Endothelial cell of umbilical vein (primary cell): ENCODE results near the gene MRPL16. TPM values are rescaled to one million over a fixed set of nuclear protein-coding genes. Genes with fewer than 3 reads are reported as not detected.

ENCODE experiments used
- BruUV-seq: library from RNA; stranded (reverse); fragments of 400-500 nt; replicated peaks from 2 replicates; lab custom pipeline; 2021; lab: Mats Ljungman, UMichigan
- CTCF ChIA-PET: fragments of 300-600, 350-600 bp; sonication (Branson Sonifier 250); formaldehyde crosslinking; loops from one replicate; lab custom pipeline; 2021; ENCODE audit warnings: antibody characterized with exemption, inconsistent platforms; lab: Charles Lee
- POLR2A ChIA-PET: fragments of 300-600, 350-600 bp; sonication (Branson Sonifier 250); formaldehyde crosslinking; loops from one replicate; lab custom pipeline; 2021; ENCODE audit warnings: antibody characterized with exemption, inconsistent platforms; lab: Charles Lee
- DNase-seq: peaks from one replicate; pipeline ENCODE4 v3.0.0-alpha.2; 2011; ENCODE audit warnings: low read depth, low spot score
- FAIRE-seq: peaks from 2 replicates; lab custom pipeline; 2011; peaks lifted over from hg19 to GRCh38; lab: Jason Lieb, UNC
- H2AFZ ChIP-seq: 2 replicates; pipeline ENCODE4 v1.6.0; 2012; ENCODE audit warnings: low read depth, low read length, control low read depth, inconsistent platforms
- H3K27ac ChIP-seq: 2 replicates; pipeline ENCODE4 v1.5.1; 2011; ENCODE audit warnings: low read depth, mild to moderate bottlenecking, control low read depth, low read length, moderate library complexity; ENCODE audit not compliant: insufficient read depth
- H3K27me3 ChIP-seq, 2 experiments: 2 replicates each; pipeline versions ENCODE4 v1.6.0 to v1.6.1; 2011; ENCODE audit warnings: low read length in 2 of 2, mixed read lengths in 1 of 2; ENCODE audit not compliant: control insufficient read depth in 2 of 2, insufficient read depth in 2 of 2
- H3K36me3 ChIP-seq, 2 experiments: 2 replicates in 1 of 2; 3 replicates in 1 of 2; pipeline ENCODE4 v1.5.1; 2011; ENCODE audit warnings: low read length in 2 of 2, mild to moderate bottlenecking in 1 of 2, moderate library complexity in 1 of 2; ENCODE audit not compliant: control insufficient read depth in 2 of 2, insufficient read depth in 2 of 2; ENCODE audit errors: extremely low read depth in 1 of 2
- H3K4me1 ChIP-seq: 3 replicates; pipeline ENCODE4 v1.5.1; 2011; ENCODE audit warnings: mild to moderate bottlenecking, low read length; ENCODE audit not compliant: control insufficient read depth, insufficient read depth; ENCODE audit errors: extremely low read depth
- H3K4me2 ChIP-seq: 2 replicates; pipeline ENCODE4 v1.6.1; 2011; ENCODE audit warnings: low read length, control low read depth, mixed read lengths; ENCODE audit not compliant: insufficient read depth
- H3K4me3 ChIP-seq, 3 experiments: fragments of 200-600 bp in 1 of 3; sonication (generic), shearing (Covaris generic) in 1 of 3; replicated peaks in 1 of 3; 2 replicates each; pipeline ENCODE4 v1.5.1; 2011 to 2016; ENCODE audit warnings: control low read depth in 3 of 3, low read length in 3 of 3, mild to moderate bottlenecking in 2 of 3, inconsistent platforms in 1 of 3, low read depth in 1 of 3, moderate library complexity in 1 of 3; ENCODE audit not compliant: insufficient read depth in 1 of 3
- H3K79me2 ChIP-seq: 2 replicates; pipeline ENCODE4 v1.6.0; 2012; ENCODE audit warnings: low read length, inconsistent platforms; ENCODE audit not compliant: control insufficient read depth, insufficient read depth
- H3K9ac ChIP-seq: replicated peaks from 2 replicates; pipeline ENCODE3; 2011; ENCODE audit warnings: low read length, control low read depth; ENCODE audit not compliant: insufficient read depth; ENCODE audit errors: extremely low read depth
- H3K9me1 ChIP-seq: replicated peaks from 3 replicates; pipeline ENCODE4 v1.6.0; 2011; ENCODE audit warnings: mild to moderate bottlenecking, low read length; ENCODE audit not compliant: control insufficient read depth, insufficient read depth; ENCODE audit errors: extremely low read depth
- H3K9me3 ChIP-seq: replicated peaks from 2 replicates; pipeline ENCODE4 v1.5.1; 2012; ENCODE audit warnings: low read length, inconsistent platforms; ENCODE audit not compliant: control insufficient read depth, insufficient read depth
- H4K20me1 ChIP-seq: replicated peaks from 2 replicates; pipeline ENCODE3; 2011; ENCODE audit warnings: mild to moderate bottlenecking, low read length; ENCODE audit not compliant: control insufficient read depth, insufficient read depth; ENCODE audit errors: extremely low read depth
- EZH2 ChIP-seq: IDR thresholded peaks from 2 replicates; pipeline ENCODE4 v1.6.1; 2012; ENCODE audit warnings: borderline replicate concordance, low read depth, mild to moderate bottlenecking, moderate library complexity, low read length, inconsistent platforms; ENCODE audit not compliant: severe bottlenecking
- FOS ChIP-seq: IDR thresholded peaks from 2 replicates; pipeline ENCODE4 v1.6.1; 2011; ENCODE audit warnings: mild to moderate bottlenecking, low read length, moderate library complexity, borderline replicate concordance; ENCODE audit not compliant: insufficient read depth
- GATA2 ChIP-seq: IDR thresholded peaks from 2 replicates; pipeline ENCODE4 v1.7.0; 2011; ENCODE audit warnings: low read depth, mild to moderate bottlenecking, moderate library complexity, mixed read lengths, low read length; ENCODE audit not compliant: insufficient read length, insufficient read depth
- JUN ChIP-seq: IDR thresholded peaks from 2 replicates; pipeline ENCODE4 v1.6.1; 2011; ENCODE audit warnings: borderline replicate concordance, low read depth; ENCODE audit not compliant: insufficient read length, insufficient read depth
- MYC ChIP-seq: IDR thresholded peaks from one replicate; pipeline ENCODE4 v1.6.1; 2011; ENCODE audit warnings: mild to moderate bottlenecking, low read depth, low read length
- POLR2A ChIP-seq: IDR thresholded peaks from 2 replicates; pipeline ENCODE4 v1.6.1; 2012; ENCODE audit warnings: low read depth, mild to moderate bottlenecking, control low read depth, low read length
- POLR2AphosphoS5 ChIP-seq: IDR thresholded peaks from 2 replicates; pipeline ENCODE4 v1.6.1; 2012; ENCODE audit warnings: low read depth, mild to moderate bottlenecking, control low read depth, low read length, moderate library complexity; ENCODE audit not compliant: insufficient read depth
- dilution Hi-C: fragments of 300-500 bp; cut with MboI; formaldehyde crosslinking; loops from one replicate; pipeline ENCODE4 v1.15.0; 2019; ENCODE audit warnings: low sequenced_read_pairs; ENCODE audit not compliant: extremely low pct_ligation_motif_present
- intact Hi-C: fragments of 100-400 bp; cut with micrococcal nuclease; formaldehyde crosslinking; loops from one replicate; pipeline ENCODE4 v1.10.0; 2022
- polyA plus RNA-seq, 4 experiments: library from polyadenylated mRNA; depleted of rRNA in 3 of 4; stranded (reverse) in 3 of 4; unstranded in 1 of 4; fragments of >200 nt; gene quantifications; 2 replicates each; pipeline versions ENCODE4 v1.2.1 to v1.2.3, GENCODE V29; 2011 to 2012; ENCODE audit warnings: missing spikeins in 1 of 4
- total RNA-seq: library from RNA; stranded (reverse); gene quantifications from 2 replicates; pipeline ENCODE4 v1.2.3, GENCODE V29; 2021
- TF ChIP-seq, protein P1 (sequence below), 2 donors: IDR thresholded peaks; 1 replicate in 1 of 2; 2 replicates in 1 of 2; pipeline ENCODE4 v1.5.1; 2011; ENCODE audit warnings: low read length in 2 of 2, mild to moderate bottlenecking in 2 of 2, moderate library complexity in 2 of 2, control low read depth in 1 of 2, inconsistent platforms in 1 of 2, low read depth in 1 of 2; ENCODE audit not compliant: insufficient read depth in 1 of 2; ENCODE audit errors: extremely low read depth in 1 of 2
- TF ChIP-seq, protein P2 (sequence below): IDR thresholded peaks from 2 replicates; pipeline ENCODE4 v1.6.1; 2011; ENCODE audit not compliant: insufficient read depth, insufficient read length

MRPL16 gene
- total and polyA plus RNA-seq, 2 donors (not counting 3 experiments of a cell fraction or from before 2014, with no cell fraction given) = 63.9 to 84.0 TPM

DNA sequence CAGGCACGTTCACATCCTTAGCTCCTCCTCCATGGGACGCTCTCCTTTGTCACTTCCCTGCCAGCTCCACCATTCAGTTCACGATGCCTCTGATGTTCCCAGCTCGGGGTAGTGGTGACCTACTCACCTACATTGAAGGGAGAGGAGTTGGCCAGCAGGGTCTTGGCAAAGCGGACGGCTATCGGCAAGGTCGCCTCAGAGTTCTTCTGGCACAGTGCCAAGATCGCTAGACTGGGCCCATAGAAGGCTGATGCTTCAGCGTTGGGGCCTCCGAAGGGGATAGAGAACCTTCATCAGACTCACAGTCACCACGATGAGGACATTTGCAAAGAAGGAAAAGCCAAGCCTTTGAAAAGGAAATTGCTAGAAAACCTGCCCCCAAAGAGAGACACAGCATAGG lies 31.7 kb upstream of the MRPL16 start:
- ChIA-PET CTCF (interaction anchor here (1.8 kb wide), 1 partner anchor 77 kb away, joined by 7 read pairs; no protein-coding TSS in a partner anchor), POLR2A (no interaction called here)
- Histone ChIP-seq H3K79me2 (no peaks in the 10 kb centered on the region), H3K9me1 (no peaks in the 10 kb centered on the region), H3K27ac (no peak overlapping the region), H3K27me3 (peaks cover 0 to 2% of the 10 kb centered on the region in 2 experiments), H3K9me3 (no peaks in the 10 kb centered on the region), H2AFZ (no peak overlapping the region), H4K20me1 (no peaks in the 10 kb centered on the region), H3K4me2 (no peak overlapping the region), H3K9ac (no peak overlapping the region), H3K4me1 (no peaks in the 10 kb centered on the region), H3K4me3 (no peak overlapping the region), H3K36me3 (no peaks in the 10 kb centered on the region)
- DNase-seq (no peak), FAIRE-seq (no peak)
- TF ChIP-seq MYC = no peak
- no peak for TF ChIP-seq GATA2
- TF ChIP-seq FOS = no peak
- intact Hi-C loops = no loop called here
- no TSS peak for BruUV-seq
- dilution Hi-C loops = no loop called here

DNA sequence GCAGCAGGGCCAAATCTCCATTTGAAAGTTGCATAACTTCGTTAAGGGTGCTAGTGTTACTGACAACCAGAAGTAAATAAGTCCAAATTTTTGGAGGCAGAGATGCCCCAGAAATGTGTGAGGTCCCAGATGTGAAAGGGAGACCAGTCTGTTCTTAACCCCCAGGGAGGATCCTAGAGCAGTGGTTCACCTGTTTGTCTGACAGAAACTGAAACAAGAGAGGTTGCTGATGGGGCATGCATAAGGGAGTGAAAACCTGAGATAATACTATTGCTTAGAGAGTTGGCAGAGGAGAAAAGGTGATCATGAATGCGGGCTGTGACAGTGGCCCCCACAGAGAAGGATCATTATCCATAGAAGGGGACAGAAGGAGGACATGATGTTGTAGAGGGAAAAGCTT lies 30.9 kb upstream of the MRPL16 start:
- ChIA-PET CTCF (no interaction called here), POLR2A (no interaction called here)
- intact Hi-C loops = no loop called here
- dilution Hi-C loops = no loop called here
- no peak overlapping the region for H3K4me3 ChIP-seq
- no peak overlapping the region for H3K4me2 ChIP-seq
- DNase-seq (no peak), FAIRE-seq (no peak)
- H3K79me2 ChIP-seq = no peaks in the 10 kb centered on the region
- H3K9ac ChIP-seq = no peak overlapping the region
- H4K20me1 ChIP-seq = no peaks in the 10 kb centered on the region
- no peaks in the 10 kb centered on the region for H3K4me1 ChIP-seq
- H3K27me3 ChIP-seq = peaks cover 0 to 2% of the 10 kb centered on the region in 2 experiments
- TF ChIP-seq, protein P1, sequence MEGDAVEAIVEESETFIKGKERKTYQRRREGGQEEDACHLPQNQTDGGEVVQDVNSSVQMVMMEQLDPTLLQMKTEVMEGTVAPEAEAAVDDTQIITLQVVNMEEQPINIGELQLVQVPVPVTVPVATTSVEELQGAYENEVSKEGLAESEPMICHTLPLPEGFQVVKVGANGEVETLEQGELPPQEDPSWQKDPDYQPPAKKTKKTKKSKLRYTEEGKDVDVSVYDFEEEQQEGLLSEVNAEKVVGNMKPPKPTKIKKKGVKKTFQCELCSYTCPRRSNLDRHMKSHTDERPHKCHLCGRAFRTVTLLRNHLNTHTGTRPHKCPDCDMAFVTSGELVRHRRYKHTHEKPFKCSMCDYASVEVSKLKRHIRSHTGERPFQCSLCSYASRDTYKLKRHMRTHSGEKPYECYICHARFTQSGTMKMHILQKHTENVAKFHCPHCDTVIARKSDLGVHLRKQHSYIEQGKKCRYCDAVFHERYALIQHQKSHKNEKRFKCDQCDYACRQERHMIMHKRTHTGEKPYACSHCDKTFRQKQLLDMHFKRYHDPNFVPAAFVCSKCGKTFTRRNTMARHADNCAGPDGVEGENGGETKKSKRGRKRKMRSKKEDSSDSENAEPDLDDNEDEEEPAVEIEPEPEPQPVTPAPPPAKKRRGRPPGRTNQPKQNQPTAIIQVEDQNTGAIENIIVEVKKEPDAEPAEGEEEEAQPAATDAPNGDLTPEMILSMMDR (IDR thresholded peaks at IDR 0.05; ENCODE audit: extremely low read depth in 1 of 2, insufficient read depth in 1 of 2, low read depth in 1 of 2, low read length in 2 of 2) = no peak
- TF ChIP-seq GATA2 (no peak), EZH2 (no peak), POLR2A (no peak), JUN (no peak), FOS (no peak), POLR2AphosphoS5 (no peak), MYC (no peak)
- TF ChIP-seq, protein P2, sequence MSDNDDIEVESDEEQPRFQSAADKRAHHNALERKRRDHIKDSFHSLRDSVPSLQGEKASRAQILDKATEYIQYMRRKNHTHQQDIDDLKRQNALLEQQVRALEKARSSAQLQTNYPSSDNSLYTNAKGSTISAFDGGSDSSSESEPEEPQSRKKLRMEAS = no peak
- no peak overlapping the region for H2AFZ ChIP-seq
- no peak overlapping the region for H3K27ac ChIP-seq
- BruUV-seq = no TSS peak
- no peaks in the 10 kb centered on the region for H3K9me3 ChIP-seq
- no peaks in the 10 kb centered on the region for H3K36me3 ChIP-seq
- H3K9me1 ChIP-seq = no peaks in the 10 kb centered on the region
